Liver (tissue), 3 donors: ENCODE data around the gene ARFGAP1.

Experiments used
- CTCF ChIP-seq: fragments of 150-350 bp; IDR thresholded peaks from 2 replicates; pipeline ENCODE4 v1.5.1; 2017; ENCODE audit warnings: improper control_type of control experiment, low read depth, low read length; ENCODE audit not compliant: missing input control
- GABPA ChIP-seq, 2 donors: IDR thresholded peaks in 1 of 2; conservative IDR thresholded peaks in 1 of 2; 2 replicates each; pipeline ENCODE4 v1.6.1; 2016; ENCODE audit warnings: antibody characterized with exemption in 2 of 2, mild to moderate bottlenecking in 1 of 2, moderate library complexity in 1 of 2
- HNF4A ChIP-seq, 2 donors: conservative IDR thresholded peaks; 2 replicates each; pipeline ENCODE4 v1.6.1; 2016; ENCODE audit warnings: antibody characterized with exemption in 2 of 2, mild to moderate bottlenecking in 2 of 2
- MAX ChIP-seq: IDR thresholded peaks from 2 replicates; pipeline ENCODE4 v1.6.1; 2016; ENCODE audit warnings: antibody characterized with exemption
- NR2F2 ChIP-seq: IDR thresholded peaks from 2 replicates; pipeline ENCODE4 v1.6.1; 2016; ENCODE audit warnings: antibody characterized with exemption
- RAD21 ChIP-seq, 2 donors: IDR thresholded peaks; 2 replicates each; pipeline ENCODE4 v1.6.1; 2016; ENCODE audit warnings: antibody characterized with exemption in 2 of 2, mild to moderate bottlenecking in 2 of 2
- REST ChIP-seq: IDR thresholded peaks from 2 replicates; pipeline ENCODE4 v1.6.1; 2016; ENCODE audit warnings: antibody characterized with exemption, mild to moderate bottlenecking
- RXRA ChIP-seq, 2 donors: IDR thresholded peaks; 2 replicates each; pipeline ENCODE4 v1.6.1; 2017 to 2018; ENCODE audit warnings: antibody characterized with exemption in 2 of 2, mild to moderate bottlenecking in 1 of 2
- TAF1 ChIP-seq: conservative IDR thresholded peaks from 2 replicates; pipeline ENCODE4 v1.6.1; 2016; ENCODE audit warnings: antibody characterized with exemption, mild to moderate bottlenecking
- ZBTB33 ChIP-seq: IDR thresholded peaks from 2 replicates; pipeline ENCODE4 v1.6.1; 2016; ENCODE audit warnings: antibody characterized with exemption
- donor health status: healthy.
- donor health status: healthy.

- no peak for TF ChIP-seq CTCF
- no peak for TF ChIP-seq MAX
- no peak for TF ChIP-seq TAF1
- no peak for TF ChIP-seq ZBTB33
- TF ChIP-seq RXRA (IDR thresholded peaks at IDR 0.05): no peak
- TF ChIP-seq REST: no peak
- TF ChIP-seq NR2F2: no peak
- no peak for TF ChIP-seq HNF4A (conservative IDR thresholded peaks at IDR 0.05)
- no peak for TF ChIP-seq RAD21 (IDR thresholded peaks at IDR 0.05)
- TF ChIP-seq GABPA (IDR thresholded peaks at IDR 0.05 in 1 of 2, conservative IDR thresholded peaks at IDR 0.05 in 1 of 2): no peak
These were observed 10.3 kb downstream of the ARFGAP1 start for GRCh38 chr20:63282946-63283345.
